H1 (cell line): Measurements from ENCODE around the gene NCOA1. TPM values are rescaled to one million over a fixed set of nuclear protein-coding genes. Genes with fewer than 3 reads are reported as not detected.

Source experiments
- CTCF ChIA-PET: fragments of 300-600 bp; sonication (Branson Sonifier 250); formaldehyde crosslinking; loops from one replicate; lab custom pipeline; 2021; ENCODE audit not compliant: partially characterized antibody; lab: Charles Lee
- POLR2A ChIA-PET: fragments of 300-600 bp; sonication (Branson Sonifier 250); formaldehyde crosslinking; loops from one replicate; lab custom pipeline; 2021; ENCODE audit warnings: inconsistent platforms; ENCODE audit not compliant: partially characterized antibody; lab: Charles Lee
- DNase-seq, 2 experiments: peaks; one replicate each; pipeline versions ENCODE4 v3.0.0 to v3.0.0-alpha.2; 2010 to 2022; ENCODE audit warnings: low spot score in 2 of 2, low read depth in 1 of 2, mixed read lengths in 1 of 2
- FAIRE-seq: peaks from 2 replicates; lab custom pipeline; 2011; peaks lifted over from hg19 to GRCh38; lab: Jason Lieb, UNC
- H2AFZ ChIP-seq: 2 replicates; pipeline ENCODE4 v1.8.1; 2012; ENCODE audit warnings: low read length, inconsistent platforms
- H2AK5ac ChIP-seq: 2 replicates; pipeline ENCODE4 v1.6.1; 2013; ENCODE audit warnings: low read depth, low read length
- H2BK120ac ChIP-seq: replicated peaks from 2 replicates; pipeline ENCODE3; 2013; ENCODE audit warnings: low read depth, low read length, inconsistent platforms
- H2BK12ac ChIP-seq: 2 replicates; pipeline ENCODE4 v1.6.1; 2013; ENCODE audit warnings: low read depth, low read length
- H2BK15ac ChIP-seq: 2 replicates; pipeline ENCODE4 v1.6.1; 2013; ENCODE audit warnings: low read length
- H2BK20ac ChIP-seq: 2 replicates; pipeline ENCODE4 v1.6.1; 2013; ENCODE audit warnings: low read length
- H2BK5ac ChIP-seq: 2 replicates; pipeline ENCODE4 v1.6.1; 2013; ENCODE audit warnings: low read depth, low read length
- H3K14ac ChIP-seq: 2 replicates; pipeline ENCODE4 v1.6.1; 2013; ENCODE audit warnings: inconsistent platforms; ENCODE audit not compliant: insufficient read length
- H3K18ac ChIP-seq: 2 replicates; pipeline ENCODE4 v1.6.1; 2013; ENCODE audit warnings: low read length; ENCODE audit errors: extremely low read depth
- H3K23ac ChIP-seq: 2 replicates; pipeline ENCODE4 v1.6.1; 2013; ENCODE audit warnings: inconsistent platforms; ENCODE audit not compliant: insufficient read length
- H3K23me2 ChIP-seq: 2 replicates; pipeline ENCODE4 v1.6.1; 2013; ENCODE audit warnings: low read depth, low read length
- H3K27ac ChIP-seq: 2 replicates; pipeline ENCODE4 v1.6.1; 2011; ENCODE audit warnings: low read depth, low read length, inconsistent platforms
- H3K27me3 ChIP-seq, 4 experiments: replicated peaks in 1 of 4; 1 replicate in 1 of 4; 2 replicates in 3 of 4; pipeline versions ENCODE4 v1.6.1 to v1.8.1; 2011 to 2013; ENCODE audit warnings: low read length in 3 of 4, mild to moderate bottlenecking in 3 of 4, inconsistent platforms in 2 of 4, mixed read lengths in 2 of 4, moderate library complexity in 1 of 4; ENCODE audit not compliant: control insufficient read depth in 3 of 4, insufficient read depth in 3 of 4; ENCODE audit errors: extremely low read depth in 1 of 4
- H3K36me3 ChIP-seq, 4 experiments: 2 replicates each; pipeline versions ENCODE4 v1.6.1 to v1.8.1; 2011 to 2013; ENCODE audit warnings: mild to moderate bottlenecking in 4 of 4, low read length in 3 of 4, moderate library complexity in 2 of 4, control low read depth in 1 of 4, inconsistent platforms in 1 of 4; ENCODE audit not compliant: insufficient read depth in 4 of 4, control insufficient read depth in 2 of 4
- H3K4ac ChIP-seq: replicated peaks from 2 replicates; pipeline ENCODE3; 2013; ENCODE audit warnings: low read length, low read depth, mixed read lengths, inconsistent platforms; ENCODE audit not compliant: insufficient read length
- H3K4me1 ChIP-seq, 4 experiments: replicated peaks in 1 of 4; 1 replicate in 1 of 4; 2 replicates in 3 of 4; pipeline versions ENCODE4 v1.6.1 to v1.8.1; 2011 to 2013; ENCODE audit warnings: low read length in 3 of 4, inconsistent platforms in 2 of 4, mixed read lengths in 1 of 4; ENCODE audit not compliant: insufficient read depth in 4 of 4, control insufficient read depth in 3 of 4
- H3K4me2 ChIP-seq, 2 experiments: 2 replicates each; pipeline versions ENCODE4 v1.6.1 to v1.8.1; 2011 to 2013; ENCODE audit warnings: low read depth in 2 of 2, low read length in 2 of 2, control low read depth in 1 of 2, inconsistent platforms in 1 of 2, mild to moderate bottlenecking in 1 of 2; ENCODE audit not compliant: insufficient read depth in 1 of 2
- H3K4me3 ChIP-seq, 4 experiments: fragments of 200-600, 300-600 bp in 1 of 4; sonication (generic), shearing (Covaris generic), sonication (Bioruptor Twin) in 1 of 4; 2 replicates each; pipeline versions ENCODE4 v1.5.1 to v1.8.1; 2011 to 2016; ENCODE audit warnings: low read length in 4 of 4, low read depth in 3 of 4, control low read depth in 2 of 4, inconsistent platforms in 2 of 4, mild to moderate bottlenecking in 2 of 4, mixed read lengths in 1 of 4, moderate library complexity in 1 of 4; ENCODE audit not compliant: insufficient read depth in 2 of 4; ENCODE audit errors: extremely low read depth in 1 of 4
- H3K56ac ChIP-seq: replicated peaks from 2 replicates; pipeline ENCODE3; 2013; ENCODE audit warnings: low read depth, mild to moderate bottlenecking, mixed read lengths, low read length, inconsistent platforms; ENCODE audit not compliant: insufficient read length
- H3K79me1 ChIP-seq: 2 replicates; pipeline ENCODE4 v1.6.1; 2013; ENCODE audit warnings: low read depth, low read length, control low read depth
- H3K79me2 ChIP-seq, 2 experiments: 2 replicates each; pipeline versions ENCODE4 v1.6.1 to v1.8.1; 2012 to 2013; ENCODE audit warnings: low read length in 2 of 2, mild to moderate bottlenecking in 2 of 2, inconsistent platforms in 1 of 2; ENCODE audit not compliant: insufficient read depth in 2 of 2, control insufficient read depth in 1 of 2
- H3K9ac ChIP-seq, 4 experiments: replicated peaks in 1 of 4; 1 replicate in 1 of 4; 2 replicates in 3 of 4; pipeline versions ENCODE4 v1.6.1 to v1.8.1; 2011 to 2013; ENCODE audit warnings: low read depth in 3 of 4, low read length in 3 of 4, control low read depth in 2 of 4, mild to moderate bottlenecking in 2 of 4, moderate library complexity in 2 of 4, inconsistent platforms in 1 of 4; ENCODE audit errors: extremely low read depth in 1 of 4
- H3K9me3 ChIP-seq, 2 experiments: 2 replicates each; pipeline versions ENCODE4 v1.6.1 to v1.8.1; 2012 to 2013; ENCODE audit warnings: mild to moderate bottlenecking in 2 of 2, moderate library complexity in 2 of 2, control low read depth in 1 of 2, inconsistent platforms in 1 of 2, low read depth in 1 of 2, low read length in 1 of 2, mixed read lengths in 1 of 2; ENCODE audit not compliant: insufficient read depth in 2 of 2
- H4K20me1 ChIP-seq, 2 experiments: replicated peaks in 1 of 2; 2 replicates each; pipeline versions ENCODE3 to v1.8.1; 2011 to 2013; ENCODE audit warnings: inconsistent platforms in 2 of 2, low read length in 2 of 2, mild to moderate bottlenecking in 1 of 2; ENCODE audit not compliant: insufficient read depth in 2 of 2, control insufficient read depth in 1 of 2
- H4K5ac ChIP-seq: 2 replicates; pipeline ENCODE4 v1.6.1; 2013; ENCODE audit warnings: low read length, low read depth, mixed read lengths, inconsistent platforms; ENCODE audit not compliant: insufficient read length
- H4K8ac ChIP-seq: 2 replicates; pipeline ENCODE4 v1.8.0; 2013; ENCODE audit warnings: mild to moderate bottlenecking, moderate library complexity, low read length, inconsistent platforms; ENCODE audit not compliant: insufficient read depth; ENCODE audit errors: extremely low read depth
- H4K91ac ChIP-seq: replicated peaks from 2 replicates; pipeline ENCODE3; 2013; ENCODE audit warnings: low read length, mixed read lengths, inconsistent platforms; ENCODE audit not compliant: insufficient read length
- ATF2 ChIP-seq: IDR thresholded peaks from 2 replicates; pipeline ENCODE4 v1.6.1; 2012; ENCODE audit warnings: low read length, inconsistent platforms
- ATF3 ChIP-seq: IDR thresholded peaks from 2 replicates; pipeline ENCODE4 v1.6.1; 2011; ENCODE audit warnings: low read depth, mild to moderate bottlenecking, low read length; ENCODE audit not compliant: insufficient read depth
- CHD1 ChIP-seq: IDR thresholded peaks from 2 replicates; pipeline ENCODE4 v1.6.1; 2012; ENCODE audit warnings: low read depth, low read length, improper control_type of control experiment
- FOSL1 ChIP-seq: IDR thresholded peaks from 2 replicates; pipeline ENCODE4 v1.6.1; 2011; ENCODE audit warnings: mild to moderate bottlenecking, low read depth, low read length, moderate library complexity; ENCODE audit not compliant: insufficient read depth
- HDAC2 ChIP-seq, 2 experiments: fragments of 300-600 bp in 1 of 2; sonication (generic) in 1 of 2; IDR thresholded peaks; 2 replicates each; pipeline ENCODE4 v1.6.1; 2011 to 2012; ENCODE audit warnings: low read depth in 2 of 2, low read length in 2 of 2, mild to moderate bottlenecking in 2 of 2, moderate library complexity in 2 of 2, borderline replicate concordance in 1 of 2, inconsistent platforms in 1 of 2
- MAX ChIP-seq: IDR thresholded peaks from 2 replicates; pipeline ENCODE4 v1.6.1; 2012; ENCODE audit warnings: inconsistent platforms
- POU5F1 ChIP-seq: IDR thresholded peaks from 2 replicates; pipeline ENCODE4 v1.6.1; 2011; ENCODE audit warnings: low read depth, mild to moderate bottlenecking, low read length, moderate library complexity
- RBBP5 ChIP-seq: IDR thresholded peaks from 2 replicates; pipeline ENCODE4 v1.7.1; 2012; ENCODE audit warnings: low read depth, mild to moderate bottlenecking, inconsistent platforms, low read length, moderate library complexity, borderline replicate concordance
- SIN3A ChIP-seq, 2 experiments: IDR thresholded peaks in 1 of 2; conservative IDR thresholded peaks in 1 of 2; 2 replicates each; pipeline ENCODE4 v1.6.1; 2011 to 2012; ENCODE audit warnings: low read length in 2 of 2, improper control_type of control experiment in 1 of 2, low read depth in 1 of 2, mild to moderate bottlenecking in 1 of 2
- SIRT6 ChIP-seq: IDR thresholded peaks from one replicate; pipeline ENCODE4 v1.7.1; 2012; ENCODE audit warnings: low read length, inconsistent platforms
- SUZ12 ChIP-seq: fragments of 200-600 bp; sonication (generic); IDR thresholded peaks from 2 replicates; pipeline ENCODE4 v1.6.1; 2012; ENCODE audit warnings: mild to moderate bottlenecking, inconsistent platforms, low read length, moderate library complexity, mixed read lengths
- WGBS, 2 experiments: shearing (Covaris generic) in 1 of 2; methylation state at CpG; one replicate each; pipeline versions ENCODE4 v1.1.6 to v1.1.7; 2013 to 2015; ENCODE audit warnings: low lambda C conversion rate in 2 of 2, mixed read lengths in 2 of 2, inconsistent platforms in 1 of 2, low coverage in 1 of 2, missing lambda C conversion rate in 1 of 2; ENCODE audit not compliant: insufficient replicate concordance in 2 of 2, insufficient coverage in 1 of 2, insufficient read length in 1 of 2; ENCODE audit errors: extremely low coverage in 1 of 2, missing lambda C conversion rate in 1 of 2; 5-methylcytosine and 5-hydroxymethylcytosine counted together
- polyA plus RNA-seq, 7 experiments: library from polyadenylated mRNA; depleted of rRNA in 3 of 7; stranded (reverse) in 5 of 7; unstranded in 2 of 7; fragments of >200 nt in 5 of 7; fragments of 200-250 nt in 2 of 7; gene quantifications; 1 replicate in 5 of 7; 2 replicates in 1 of 7; 4 replicates in 1 of 7; pipeline versions ENCODE4 v1.2.1 to v1.2.3, GENCODE V29; 2011 to 2013; ENCODE audit warnings: missing spikeins in 2 of 7, mixed read lengths in 2 of 7
- total RNA-seq: library from RNA; stranded (reverse); fragmentation: NEBNext Ultra II Directional; extraction: Animal tissue kit (Norgen Biotek cat#: 25700); gene quantifications from 2 replicates; pipeline ENCODE4 v1.2.1, GENCODE V29; 2021

The NCOA1 gene
- total and polyA plus RNA-seq, 2 of the 8 experiments (the other 6 are each of a cell fraction or from before 2014, with no cell fraction given): 12.8 to 17.9 TPM

GRCh38 chr2:24642351-24642750 is 151.3 kb downstream of the NCOA1 start:
- Histone ChIP-seq H3K4me1 (no peaks in the 10 kb centered on the region), H2BK120ac (no peak overlapping the region), H2BK20ac (no peak overlapping the region), H4K20me1 (no peaks in the 10 kb centered on the region), H2BK12ac (no peak overlapping the region), H3K9me3 (no peaks in the 10 kb centered on the region), H2AFZ (no peak overlapping the region), H3K18ac (no peak overlapping the region), H3K27me3 (no peaks in the 10 kb centered on the region), H3K14ac (no peak overlapping the region), H3K23me2 (no peaks in the 10 kb centered on the region), H3K4ac (no peak overlapping the region), H3K4me2 (no peak overlapping the region), H3K56ac (no peak overlapping the region), H4K91ac (no peak overlapping the region), H4K8ac (no peak overlapping the region), H3K36me3 (no peaks in the 10 kb centered on the region), H3K9ac (no peak overlapping the region), H2BK5ac (no peak overlapping the region), H2BK15ac (no peak overlapping the region), H2AK5ac (no peak overlapping the region), H4K5ac (no peak overlapping the region), H3K23ac (no peak overlapping the region), H3K27ac (no peak overlapping the region), H3K4me3 (no peak overlapping the region), H3K79me1 (no peaks in the 10 kb centered on the region), H3K79me2 (no peaks in the 10 kb centered on the region)
- WGBS, 2 experiments: 75% methylated on average over 1 of the region's 1 CpG; no CpG with 5 or more reads in 1 of the 2 experiments
- ChIA-PET POLR2A (interaction anchor here (0.9 kb wide), 1 partner anchor 13 kb away, joined by 4 read pairs; no protein-coding TSS in a partner anchor), CTCF (interaction anchor here (1.9 kb wide), 1 partner anchor 29 kb away, joined by 7 read pairs; no protein-coding TSS in a partner anchor)
- DNase-seq (no peak), FAIRE-seq (no peak)
- TF ChIP-seq SIN3A (conservative IDR thresholded peaks at IDR 0.05 in 1 of 2, IDR thresholded peaks at IDR 0.05 in 1 of 2; ENCODE audit: low read depth in 1 of 2, low read length in 2 of 2): no peak
- TF ChIP-seq POU5F1: no peak
- TF ChIP-seq SUZ12: no peak
- no peak for TF ChIP-seq ATF2
- TF ChIP-seq CHD1: no peak
- no peak for TF ChIP-seq ATF3
- no peak for TF ChIP-seq SIRT6
- TF ChIP-seq MAX: no peak
- TF ChIP-seq RBBP5: no peak
- TF ChIP-seq FOSL1: no peak
- TF ChIP-seq HDAC2 (IDR thresholded peaks at IDR 0.05; ENCODE audit: borderline replicate concordance in 1 of 2, low read depth in 2 of 2, low read length in 2 of 2): no peak
